NT2/D1 (cell line): Measurements from ENCODE around the gene AGAP1.

Experiments
- DNase-seq: peaks from one replicate; pipeline ENCODE4 v3.0.0-alpha.2; 2011; ENCODE audit warnings: low read depth, low spot score
- H3K27me3 ChIP-seq: 2 replicates; pipeline ENCODE4 v1.6.0; 2011; ENCODE audit warnings: mild to moderate bottlenecking; ENCODE audit not compliant: insufficient read length, insufficient read depth
- H3K36me3 ChIP-seq: 2 replicates; pipeline ENCODE4 v1.6.1; 2011; ENCODE audit warnings: mild to moderate bottlenecking, low read length, mixed read lengths; ENCODE audit not compliant: insufficient read depth, insufficient read length
- H3K4me1 ChIP-seq: 2 replicates; pipeline ENCODE4 v1.5.1; 2011; ENCODE audit not compliant: insufficient read depth, insufficient read length
- H3K4me3 ChIP-seq: 2 replicates; pipeline ENCODE4 v1.5.1; 2011; ENCODE audit warnings: low read depth; ENCODE audit not compliant: insufficient read length
- H3K9ac ChIP-seq: 2 replicates; pipeline ENCODE4 v1.6.0; 2011; ENCODE audit warnings: low read depth; ENCODE audit not compliant: insufficient read length
- H3K9me3 ChIP-seq: 2 replicates; pipeline ENCODE4 v1.5.1; 2011; ENCODE audit warnings: mild to moderate bottlenecking, low read length; ENCODE audit not compliant: insufficient read depth
- SUZ12 ChIP-seq: IDR thresholded peaks from 2 replicates; pipeline ENCODE4 v1.6.1; 2011; ENCODE audit not compliant: insufficient read length, insufficient read depth; ENCODE audit errors: extremely low read depth
- YY1 ChIP-seq: IDR thresholded peaks from 2 replicates; pipeline ENCODE4 v1.6.1; 2011; ENCODE audit not compliant: insufficient read length, insufficient read depth
- ZNF274 ChIP-seq: IDR thresholded peaks from 2 replicates; pipeline ENCODE4 v1.6.1; 2011; ENCODE audit warnings: mild to moderate bottlenecking, low read depth, low read length

Gene AGAP1

DNA sequence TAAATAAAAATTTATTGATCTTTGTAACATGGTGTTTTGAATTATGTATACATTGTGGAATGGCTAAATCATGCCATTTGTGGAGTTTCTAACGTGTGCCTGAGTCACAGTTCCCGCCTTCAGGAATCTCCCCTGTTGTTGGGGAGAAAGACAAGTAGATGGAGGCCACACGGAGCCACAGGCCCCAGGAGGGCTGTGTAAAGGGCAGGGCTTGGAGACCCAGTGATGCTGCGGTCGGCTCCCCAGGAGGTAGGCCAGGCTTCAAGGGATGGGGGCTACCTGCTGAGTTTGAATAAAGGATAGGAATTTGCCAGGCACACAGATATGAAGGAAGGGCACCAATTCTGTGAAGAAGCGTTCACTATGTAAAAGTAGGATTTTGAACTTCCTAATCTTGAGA lies 417.3 kb downstream of the AGAP1 start:
- Histone ChIP-seq H3K4me1 (no peaks in the 10 kb centered on the region), H3K9ac (no peak overlapping the region), H3K36me3 (peaks cover 11% of the 10 kb centered on the region), H3K9me3 (no peaks in the 10 kb centered on the region), H3K27me3 (no peaks in the 10 kb centered on the region), H3K4me3 (no peak overlapping the region)
- DNase-seq: no peak
- TF ChIP-seq SUZ12 (no peak), ZNF274 (no peak), YY1 (no peak)

DNA sequence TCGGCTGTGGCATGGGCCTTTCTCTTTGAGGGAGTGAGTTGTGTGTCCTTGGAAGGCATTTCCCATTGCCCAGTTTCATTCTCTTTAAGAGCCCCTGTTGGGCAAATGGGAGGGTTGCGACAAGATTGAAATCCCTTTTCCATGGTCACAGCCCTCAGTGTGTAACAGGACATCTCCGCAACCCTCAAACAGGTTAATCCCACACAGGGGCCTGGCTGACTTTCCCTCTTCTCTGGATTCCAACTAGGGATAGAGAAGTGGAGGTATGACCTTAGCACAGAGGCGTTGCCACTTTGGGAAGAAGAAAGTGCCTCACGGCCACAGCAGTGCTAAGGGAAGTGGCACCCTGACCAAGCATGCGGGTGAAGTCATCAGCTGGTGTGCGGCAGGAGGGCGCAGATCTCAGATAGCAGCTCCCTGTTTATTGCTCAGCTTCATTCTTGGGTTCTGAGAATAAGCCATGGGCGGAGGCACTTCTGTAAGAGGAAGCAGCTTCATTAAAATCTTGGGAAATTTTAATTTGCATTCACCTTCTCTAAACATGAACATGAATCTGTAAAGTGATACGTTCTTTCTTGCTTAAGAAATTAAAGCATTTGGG lies 417.9 kb downstream of the AGAP1 start:
- TF ChIP-seq YY1: no peak
- TF ChIP-seq ZNF274: no peak
- no peak for TF ChIP-seq SUZ12
- H3K36me3 ChIP-seq: peaks cover 11% of the 10 kb centered on the region
- H3K9ac ChIP-seq: no peak overlapping the region
- H3K9me3 ChIP-seq: no peaks in the 10 kb centered on the region
- H3K27me3 ChIP-seq: no peaks in the 10 kb centered on the region
- DNase-seq: no peak
- H3K4me1 ChIP-seq: no peaks in the 10 kb centered on the region
- H3K4me3 ChIP-seq: no peak overlapping the region

DNA sequence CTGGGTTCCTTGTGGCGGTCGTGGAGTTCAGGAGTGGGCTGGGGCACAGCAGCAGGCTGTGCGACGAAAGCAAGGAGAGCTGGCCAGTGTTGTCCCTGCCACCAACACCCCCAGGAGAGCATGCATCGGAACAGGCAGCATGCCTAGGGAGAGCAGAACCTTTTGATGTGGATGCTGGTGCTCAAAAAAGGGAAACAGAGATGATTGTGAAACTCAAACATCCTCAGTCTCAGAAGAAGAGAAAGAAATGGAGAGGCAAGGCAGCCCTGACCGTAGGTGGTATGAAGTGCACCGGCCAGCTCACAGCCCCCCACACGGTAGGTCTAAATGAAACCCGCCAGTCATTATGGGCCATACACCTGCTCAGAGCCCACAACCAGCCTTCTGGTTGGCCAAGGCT lies 420.9 kb downstream of the AGAP1 start:
- TF ChIP-seq YY1 (no peak), SUZ12 (no peak), ZNF274 (no peak)
- H3K27me3 ChIP-seq: no peaks in the 10 kb centered on the region
- H3K4me3 ChIP-seq: no peak overlapping the region
- no peak for DNase-seq
- H3K9ac ChIP-seq: no peak overlapping the region
- no peaks in the 10 kb centered on the region for H3K4me1 ChIP-seq
- H3K36me3 ChIP-seq: peaks cover 6% of the 10 kb centered on the region
- H3K9me3 ChIP-seq: no peaks in the 10 kb centered on the region

DNA sequence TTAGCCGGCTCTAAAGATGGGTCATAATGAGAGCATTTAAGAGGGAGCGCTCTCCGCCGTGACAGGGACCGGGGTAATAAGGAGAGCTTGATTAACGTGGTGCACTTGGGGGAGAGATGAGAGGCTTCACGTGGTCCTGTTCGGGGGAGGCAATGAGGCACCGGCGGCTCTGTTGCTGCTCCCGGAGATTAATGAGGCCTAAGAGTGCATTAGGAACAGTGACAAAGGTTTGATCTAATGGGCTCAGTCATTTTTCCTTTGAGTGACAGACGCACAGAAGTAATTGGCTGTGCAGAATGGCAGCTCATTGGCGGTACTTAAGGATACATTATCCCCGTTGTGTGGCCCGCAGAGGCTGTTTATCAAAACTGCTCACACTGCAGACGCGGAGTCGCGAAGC lies 423.7 kb downstream of the AGAP1 start:
- TF ChIP-seq YY1 (no peak), SUZ12 (no peak), ZNF274 (no peak)
- Histone ChIP-seq H3K4me1 (no peaks in the 10 kb centered on the region), H3K4me3 (no peak overlapping the region), H3K9ac (no peak overlapping the region), H3K9me3 (no peaks in the 10 kb centered on the region), H3K27me3 (no peaks in the 10 kb centered on the region), H3K36me3 (peaks cover 3% of the 10 kb centered on the region)
- no peak for DNase-seq

- H3K9ac ChIP-seq: no peak overlapping the region
- TF ChIP-seq SUZ12 (no peak), YY1 (no peak), ZNF274 (no peak)
- H3K9me3 ChIP-seq: no peaks in the 10 kb centered on the region
- no peak for DNase-seq
- H3K4me3 ChIP-seq: no peak overlapping the region
- no peaks in the 10 kb centered on the region for H3K4me1 ChIP-seq
- H3K27me3 ChIP-seq: no peaks in the 10 kb centered on the region
- peaks cover 3% of the 10 kb centered on the region for H3K36me3 ChIP-seq
These were observed 425.0 kb downstream of the AGAP1 start for GRCh38 chr2:235918876-235919275.

- H3K36me3 ChIP-seq: no peaks in the 10 kb centered on the region
- no peak overlapping the region for H3K4me3 ChIP-seq
- no peak overlapping the region for H3K9ac ChIP-seq
- DNase-seq: no peak
- H3K9me3 ChIP-seq: no peaks in the 10 kb centered on the region
- H3K27me3 ChIP-seq: no peaks in the 10 kb centered on the region
- no peaks in the 10 kb centered on the region for H3K4me1 ChIP-seq
- TF ChIP-seq SUZ12: no peak
- TF ChIP-seq YY1: no peak
- TF ChIP-seq ZNF274: no peak
These were observed 426.5 kb downstream of the AGAP1 start for GRCh38 chr2:235920216-235920865.

GRCh38 chr2:235921508-235922191 lies 427.8 kb downstream of the AGAP1 start:
- no peaks in the 10 kb centered on the region for H3K9me3 ChIP-seq
- TF ChIP-seq ZNF274: no peak
- TF ChIP-seq YY1: no peak
- no peak for TF ChIP-seq SUZ12
- H3K27me3 ChIP-seq: no peaks in the 10 kb centered on the region
- DNase-seq: no peak
- no peaks in the 10 kb centered on the region for H3K4me1 ChIP-seq
- H3K4me3 ChIP-seq: no peak overlapping the region
- no peaks in the 10 kb centered on the region for H3K36me3 ChIP-seq
- H3K9ac ChIP-seq: no peak overlapping the region
